CD4-positive, alpha-beta T cell treated with Interleukin-17A for 4 hours (primary cell): ENCODE results near the gene CASR.

Experiments
- DNase-seq: peaks from one replicate; pipeline ENCODE4 v3.0.0-alpha.2; 2020; ENCODE audit warnings: mixed read lengths

CASR gene

DNA sequence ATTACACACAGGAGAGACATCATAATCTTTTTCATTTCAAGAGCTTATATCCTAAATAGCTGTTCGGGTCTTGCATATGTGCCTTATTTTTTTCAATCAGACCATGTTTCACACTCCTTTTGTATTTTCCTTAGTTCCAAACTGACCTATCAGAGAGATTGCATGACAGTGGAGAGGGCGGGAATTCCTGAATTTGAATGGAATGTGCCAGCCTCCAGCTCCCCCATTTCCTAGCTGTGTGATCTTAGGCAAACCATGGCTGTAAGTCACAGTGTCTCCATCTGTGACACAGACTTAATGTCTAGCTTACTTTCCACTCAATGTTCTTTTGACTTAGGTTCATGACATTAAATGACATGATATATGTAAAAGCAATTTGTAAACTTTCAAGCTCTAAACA is 79.6 kb downstream of the CASR start:
- no peak for DNase-seq

DNA sequence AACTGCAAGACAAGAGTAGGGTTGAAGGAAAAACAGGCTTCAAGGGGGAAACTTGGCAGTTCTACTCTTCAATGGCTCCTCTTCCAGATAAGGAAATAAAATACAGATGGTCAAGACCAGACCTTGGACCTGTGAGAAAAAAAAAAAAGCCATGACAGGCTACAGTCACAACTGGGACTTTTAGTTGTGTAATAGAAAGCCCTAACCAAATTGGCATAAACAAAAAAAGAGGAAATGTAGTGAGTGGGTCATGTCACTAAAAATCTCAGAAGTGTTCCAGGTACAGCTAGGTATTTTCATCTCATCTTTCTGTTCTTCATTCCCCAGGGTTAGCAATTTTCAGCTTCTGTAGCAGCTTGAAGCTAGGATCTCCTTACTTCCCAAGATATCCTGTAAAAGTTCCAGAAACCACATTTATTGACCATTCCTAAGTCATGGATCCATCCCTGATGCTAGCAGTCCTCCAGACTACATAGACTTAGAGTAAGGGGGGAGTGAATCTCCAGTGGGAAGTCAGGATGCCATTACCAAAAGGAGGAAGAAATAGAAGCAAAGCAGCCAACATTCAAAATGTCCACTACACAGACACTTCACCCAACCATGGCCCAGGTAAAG is 80.6 kb downstream of the CASR start:
- no peak for DNase-seq

DNA sequence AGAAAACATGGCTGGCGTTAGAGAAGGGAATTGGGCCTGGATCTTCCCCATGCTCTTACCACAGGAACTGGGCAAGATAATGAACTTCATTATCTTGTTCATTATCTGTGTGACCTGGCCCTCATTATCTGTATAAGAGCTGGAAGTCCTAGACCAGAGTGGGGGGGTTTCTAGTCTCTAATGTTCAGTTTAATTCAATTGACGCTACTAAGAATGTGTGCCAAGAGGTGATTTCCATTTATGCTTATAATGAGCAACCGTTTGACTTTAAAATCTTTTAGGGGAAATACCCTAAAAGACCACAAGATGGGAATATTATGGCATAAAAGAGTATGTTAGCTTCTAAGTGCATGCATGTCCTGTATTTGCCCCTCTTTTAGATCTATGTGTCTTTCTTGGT is 82.5 kb downstream of the CASR start:
- DNase-seq: no peak

DNA sequence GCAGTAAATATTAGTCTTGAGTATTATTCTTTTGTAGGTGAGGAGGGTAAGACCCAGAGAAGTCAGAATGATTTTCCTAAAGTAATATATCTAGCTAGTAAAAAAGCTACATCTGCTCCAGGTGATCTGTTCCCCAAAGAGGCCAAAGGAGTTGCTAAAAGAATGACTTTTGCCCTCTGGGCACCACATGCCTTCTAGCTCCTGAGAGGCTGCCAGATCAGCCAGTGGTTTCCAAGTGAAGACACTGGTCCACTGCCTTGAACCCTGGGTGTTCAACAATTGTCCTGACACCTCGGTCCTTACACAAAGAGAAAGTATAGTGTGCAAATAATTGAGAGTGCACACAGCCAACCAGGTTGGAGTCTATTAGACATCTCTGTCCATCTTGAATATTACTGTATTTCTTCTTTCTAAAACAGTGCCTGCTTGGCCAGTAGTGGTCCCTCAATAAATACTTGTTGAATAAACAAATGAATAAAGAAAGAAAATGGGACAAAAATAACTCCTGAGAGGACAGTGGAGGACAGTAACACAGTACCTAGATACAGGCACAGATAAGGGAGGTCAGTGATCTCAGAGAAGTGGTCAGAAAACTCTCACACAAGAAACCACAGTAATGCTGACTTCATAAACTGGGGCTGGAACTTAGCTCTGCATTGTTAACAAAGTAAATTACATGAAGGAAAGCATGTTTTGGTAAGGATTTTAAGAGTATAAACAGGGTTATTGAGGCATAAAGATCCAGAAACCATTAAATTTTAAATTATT is 85.0 kb downstream of the CASR start:
- DNase-seq: no peak

DNA sequence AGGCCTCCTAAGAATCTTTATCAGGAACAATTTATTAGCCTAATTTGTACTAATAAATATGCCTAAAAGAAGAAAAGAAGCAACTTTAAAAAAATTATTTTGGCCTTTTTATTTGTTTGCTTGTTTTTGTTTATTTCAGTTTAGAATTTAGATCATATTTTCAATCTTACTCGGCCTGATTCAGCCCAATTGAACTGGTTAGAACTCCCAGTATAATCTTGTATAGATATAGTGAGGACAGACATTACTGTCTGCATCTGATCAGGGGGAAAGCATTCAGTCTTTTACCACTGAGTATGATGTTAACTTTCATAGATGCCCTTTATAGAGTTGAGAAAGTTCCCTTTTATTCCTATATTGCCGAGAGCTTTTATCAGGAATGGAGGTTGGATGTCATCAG is 85.6 kb downstream of the CASR start:
- no peak for DNase-seq

DNA sequence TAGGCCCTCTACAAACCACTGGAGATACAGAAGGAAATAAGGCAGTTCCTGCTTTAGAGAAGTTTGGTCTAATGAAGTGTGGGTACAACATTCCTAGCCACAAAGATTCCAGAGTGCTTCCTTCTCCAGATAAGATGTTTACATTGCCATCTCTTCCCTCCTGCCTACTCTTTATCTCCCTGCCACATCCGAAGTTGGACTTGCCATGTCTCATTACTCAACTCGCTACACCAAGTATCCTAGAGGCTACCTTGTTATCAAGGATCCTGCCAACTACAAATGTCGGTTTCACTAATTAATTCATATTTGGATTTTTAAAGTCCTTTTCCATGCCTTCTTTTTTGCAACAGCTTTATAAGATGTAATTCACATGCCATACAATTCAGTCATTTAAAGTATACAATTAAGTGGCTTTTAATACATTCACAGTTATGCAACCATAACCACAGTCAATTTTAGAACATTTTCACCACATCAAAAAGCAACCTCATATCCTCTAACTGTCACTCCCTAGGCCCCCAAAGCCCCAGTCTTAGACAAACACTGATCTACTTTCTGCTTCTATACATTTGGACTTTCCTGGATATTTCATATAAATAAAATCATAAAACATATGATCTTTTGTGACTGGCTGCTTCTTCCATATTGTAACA is 87.9 kb downstream of the CASR start:
- DNase-seq: no peak

DNA sequence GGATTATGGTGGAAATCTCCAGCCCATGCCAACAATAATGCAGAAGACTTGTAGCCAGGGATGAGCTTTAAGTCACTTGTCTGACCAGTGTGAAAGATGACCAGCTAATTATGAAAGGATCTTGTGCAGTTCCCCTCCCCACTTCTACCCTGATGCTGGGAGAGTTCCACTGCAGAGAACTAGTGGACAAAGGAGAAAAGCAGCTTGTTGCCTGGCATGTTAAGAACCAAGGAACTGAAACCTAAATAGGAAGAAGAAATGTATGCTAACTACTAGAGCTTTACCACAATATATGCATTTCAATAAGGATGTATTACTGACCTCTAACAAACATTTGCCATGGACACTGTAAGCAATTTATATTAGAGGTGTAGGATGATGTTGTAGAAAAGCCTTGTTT is 89.4 kb downstream of the CASR start:
- DNase-seq: no peak

DNA sequence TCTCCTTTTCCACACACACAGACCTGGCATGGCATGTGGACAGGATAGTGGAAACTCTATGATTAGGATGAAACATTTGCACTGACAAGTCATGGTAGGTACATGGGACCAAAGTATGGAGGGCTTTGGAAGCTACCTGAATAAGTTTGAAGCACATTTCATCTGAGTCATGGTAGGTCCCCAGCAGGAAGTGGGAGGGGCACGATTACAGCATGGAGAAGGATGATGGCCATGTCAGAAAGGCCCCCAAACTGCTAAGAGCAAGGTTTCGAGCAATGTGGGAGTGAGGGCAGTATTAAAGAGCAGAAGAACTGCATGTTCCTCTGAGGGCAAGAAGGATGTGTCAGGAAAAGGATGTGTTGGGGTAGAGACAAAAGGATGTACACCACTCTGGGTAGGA is 90.0 kb downstream of the CASR start:
- DNase-seq: peak; percentile 9

DNA sequence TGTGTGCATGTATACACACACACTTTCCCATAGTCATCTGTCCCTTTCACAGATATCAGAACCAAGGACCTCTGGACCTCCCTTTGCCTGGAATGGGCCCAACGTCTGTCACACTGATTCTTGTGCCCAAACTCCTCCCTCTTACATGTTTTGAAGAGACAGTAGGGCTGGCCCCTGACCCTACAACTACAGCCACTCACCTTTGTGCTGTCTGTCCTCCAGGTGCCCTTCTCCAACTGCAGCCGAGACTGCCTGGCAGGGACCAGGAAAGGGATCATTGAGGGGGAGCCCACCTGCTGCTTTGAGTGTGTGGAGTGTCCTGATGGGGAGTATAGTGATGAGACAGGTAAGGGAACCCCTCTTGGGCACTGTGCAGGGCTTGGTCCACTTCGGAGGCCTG is 98.4 kb downstream of the CASR start:
- DNase-seq: no peak

DNA sequence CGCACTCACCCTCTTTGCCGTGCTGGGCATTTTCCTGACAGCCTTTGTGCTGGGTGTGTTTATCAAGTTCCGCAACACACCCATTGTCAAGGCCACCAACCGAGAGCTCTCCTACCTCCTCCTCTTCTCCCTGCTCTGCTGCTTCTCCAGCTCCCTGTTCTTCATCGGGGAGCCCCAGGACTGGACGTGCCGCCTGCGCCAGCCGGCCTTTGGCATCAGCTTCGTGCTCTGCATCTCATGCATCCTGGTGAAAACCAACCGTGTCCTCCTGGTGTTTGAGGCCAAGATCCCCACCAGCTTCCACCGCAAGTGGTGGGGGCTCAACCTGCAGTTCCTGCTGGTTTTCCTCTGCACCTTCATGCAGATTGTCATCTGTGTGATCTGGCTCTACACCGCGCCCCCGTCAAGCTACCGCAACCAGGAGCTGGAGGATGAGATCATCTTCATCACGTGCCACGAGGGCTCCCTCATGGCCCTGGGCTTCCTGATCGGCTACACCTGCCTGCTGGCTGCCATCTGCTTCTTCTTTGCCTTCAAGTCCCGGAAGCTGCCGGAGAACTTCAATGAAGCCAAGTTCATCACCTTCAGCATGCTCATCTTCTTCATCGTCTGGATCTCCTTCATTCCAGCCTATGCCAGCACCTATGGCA is 100.5 kb downstream of the CASR start:
- no peak for DNase-seq

DNA sequence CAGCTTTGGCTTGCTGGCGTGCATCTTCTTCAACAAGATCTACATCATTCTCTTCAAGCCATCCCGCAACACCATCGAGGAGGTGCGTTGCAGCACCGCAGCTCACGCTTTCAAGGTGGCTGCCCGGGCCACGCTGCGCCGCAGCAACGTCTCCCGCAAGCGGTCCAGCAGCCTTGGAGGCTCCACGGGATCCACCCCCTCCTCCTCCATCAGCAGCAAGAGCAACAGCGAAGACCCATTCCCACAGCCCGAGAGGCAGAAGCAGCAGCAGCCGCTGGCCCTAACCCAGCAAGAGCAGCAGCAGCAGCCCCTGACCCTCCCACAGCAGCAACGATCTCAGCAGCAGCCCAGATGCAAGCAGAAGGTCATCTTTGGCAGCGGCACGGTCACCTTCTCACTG is 101.0 kb downstream of the CASR start:
- DNase-seq: no peak

DNA sequence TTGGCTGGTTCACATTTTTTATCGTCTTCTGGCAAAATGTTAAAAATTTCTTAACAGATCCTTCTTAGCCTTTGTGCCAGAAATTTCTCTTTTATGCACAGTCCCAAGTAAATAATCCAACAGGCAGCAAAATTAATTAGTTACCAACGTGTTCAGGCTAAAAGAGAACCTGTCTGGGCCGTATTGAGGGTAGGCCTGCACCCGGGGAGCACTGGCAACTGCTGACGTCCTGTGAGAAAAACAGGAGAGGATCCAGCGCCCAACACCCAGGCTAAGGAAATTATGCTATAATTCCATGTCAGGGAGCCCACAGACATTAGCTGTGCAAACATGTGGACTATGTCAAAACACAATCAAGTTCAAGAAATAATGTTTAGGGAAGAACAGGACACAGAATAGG is 110.9 kb downstream of the CASR start:
- no peak for DNase-seq

DNA sequence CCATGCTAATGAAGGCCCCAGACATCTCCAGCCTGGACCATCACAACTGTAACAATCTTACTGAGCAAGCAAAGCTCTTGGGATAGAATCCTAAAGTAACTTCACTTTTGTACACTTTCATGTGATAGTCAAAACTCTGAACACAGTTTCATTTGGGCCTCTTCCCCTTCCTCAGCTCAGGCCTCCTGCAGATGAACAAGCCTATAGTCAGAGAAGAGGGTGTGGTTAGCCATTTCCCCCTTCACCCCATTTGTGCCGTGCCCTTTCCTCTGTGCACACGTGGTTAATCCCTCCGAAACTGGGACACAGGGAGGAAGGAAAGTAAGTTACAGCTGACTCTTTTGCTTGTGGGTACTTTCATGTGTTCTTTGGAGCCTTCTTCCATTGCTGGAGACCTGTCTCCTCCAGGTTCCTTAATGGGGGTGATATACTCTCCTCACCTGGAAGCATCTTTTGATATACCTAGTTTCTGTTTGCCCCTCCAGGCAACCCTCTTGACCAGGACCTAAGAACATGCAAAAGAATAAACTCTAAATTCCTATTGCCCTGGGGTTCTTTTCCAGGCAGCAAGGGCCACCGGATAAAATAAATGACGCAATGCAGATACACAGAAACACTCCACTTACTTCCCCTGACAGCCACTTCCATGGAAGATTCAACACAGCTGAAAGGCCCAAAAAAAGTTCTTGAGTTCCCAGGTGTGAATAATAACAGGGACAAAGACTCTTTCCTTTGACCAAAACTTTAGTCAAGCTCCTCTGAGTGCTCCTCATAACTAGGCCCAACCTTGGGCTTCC is 112.0 kb downstream of the CASR start:
- peak; percentile 5 for DNase-seq

DNA sequence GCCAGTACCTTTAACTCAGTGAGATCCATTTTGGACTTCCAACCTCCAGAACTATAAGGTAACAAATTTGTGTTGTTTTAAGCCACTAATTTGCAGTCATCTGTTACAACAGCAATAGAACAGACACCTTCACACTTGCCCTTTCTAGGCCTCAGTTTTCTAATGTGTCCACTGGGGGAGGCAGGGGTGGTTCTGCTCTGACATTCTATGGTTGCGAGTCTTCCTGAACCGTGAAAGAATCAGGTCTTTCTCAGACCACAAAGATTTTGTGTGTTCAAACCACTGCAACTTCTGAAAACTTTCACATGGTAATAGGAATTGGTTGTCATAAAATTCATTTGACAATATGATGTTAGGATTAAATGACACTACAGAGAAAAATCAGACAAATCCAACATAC is 114.8 kb downstream of the CASR start:
- no peak for DNase-seq

DNA sequence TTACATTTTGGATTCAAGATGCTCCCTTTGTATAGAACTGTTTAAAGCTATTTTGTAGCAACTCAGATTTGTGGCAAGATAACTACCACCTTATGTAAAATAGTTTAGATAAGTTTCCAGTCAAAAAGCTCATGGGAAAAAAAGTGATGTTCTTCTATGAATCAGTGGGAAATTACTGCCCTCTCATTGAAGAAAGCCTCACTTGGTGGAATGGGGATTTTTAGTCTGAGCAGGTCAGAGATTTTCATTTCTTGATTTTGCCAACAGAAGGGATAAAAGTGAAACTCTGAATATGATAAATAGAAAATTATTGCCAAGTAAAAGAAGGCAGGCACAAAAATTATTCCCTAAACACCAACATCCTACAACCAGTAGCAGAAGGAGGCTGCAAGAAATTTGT is 115.7 kb downstream of the CASR start:
- no peak for DNase-seq

DNA sequence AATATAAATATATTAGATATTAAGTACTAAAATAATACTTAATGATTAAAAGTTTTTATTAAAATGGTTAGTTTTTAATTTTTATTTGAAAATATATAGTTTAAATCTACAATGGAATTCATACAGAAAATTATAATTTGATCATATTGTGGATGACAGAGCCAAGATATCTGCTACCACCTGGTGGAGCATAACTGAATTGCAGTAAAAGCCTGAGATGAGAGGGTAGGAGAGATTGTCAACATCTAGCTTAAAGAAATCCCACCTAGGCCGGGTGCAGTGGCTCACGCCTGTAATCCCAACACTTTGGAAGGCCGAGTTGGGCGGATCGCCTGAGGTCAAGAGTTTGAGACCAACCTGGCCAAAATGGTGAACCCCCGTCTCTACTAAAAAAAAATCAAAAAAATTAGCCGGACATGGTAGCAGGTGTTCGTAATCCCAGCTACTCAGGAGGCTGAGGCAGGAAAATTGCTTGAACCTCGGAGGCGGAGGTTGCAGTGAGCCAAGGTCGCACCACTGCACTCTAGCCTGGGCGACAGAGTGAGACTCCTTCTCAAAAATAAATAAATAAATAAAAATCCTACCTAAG is 116.5 kb downstream of the CASR start:
- peak; percentile 43 for DNase-seq

DNA sequence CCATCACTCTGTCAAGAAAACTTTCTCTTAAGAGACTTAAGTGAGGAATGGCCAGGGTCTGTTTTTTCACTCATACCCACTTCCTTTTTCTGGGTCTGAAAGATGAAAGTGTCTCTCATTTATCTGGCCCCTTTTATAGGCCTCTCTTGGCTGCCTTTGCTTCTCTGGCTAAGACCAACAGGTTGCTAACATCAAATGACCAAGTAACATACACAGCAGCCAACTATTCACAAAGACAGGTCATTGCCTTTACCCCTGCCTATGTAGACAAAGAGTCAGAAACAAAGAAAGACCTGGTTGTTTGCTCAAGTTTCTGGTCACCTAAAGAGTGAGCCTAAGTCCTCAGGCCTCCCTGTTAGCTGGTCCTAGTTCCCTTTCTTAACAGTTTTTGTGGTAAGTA is 117.6 kb downstream of the CASR start:
- no peak for DNase-seq

DNA sequence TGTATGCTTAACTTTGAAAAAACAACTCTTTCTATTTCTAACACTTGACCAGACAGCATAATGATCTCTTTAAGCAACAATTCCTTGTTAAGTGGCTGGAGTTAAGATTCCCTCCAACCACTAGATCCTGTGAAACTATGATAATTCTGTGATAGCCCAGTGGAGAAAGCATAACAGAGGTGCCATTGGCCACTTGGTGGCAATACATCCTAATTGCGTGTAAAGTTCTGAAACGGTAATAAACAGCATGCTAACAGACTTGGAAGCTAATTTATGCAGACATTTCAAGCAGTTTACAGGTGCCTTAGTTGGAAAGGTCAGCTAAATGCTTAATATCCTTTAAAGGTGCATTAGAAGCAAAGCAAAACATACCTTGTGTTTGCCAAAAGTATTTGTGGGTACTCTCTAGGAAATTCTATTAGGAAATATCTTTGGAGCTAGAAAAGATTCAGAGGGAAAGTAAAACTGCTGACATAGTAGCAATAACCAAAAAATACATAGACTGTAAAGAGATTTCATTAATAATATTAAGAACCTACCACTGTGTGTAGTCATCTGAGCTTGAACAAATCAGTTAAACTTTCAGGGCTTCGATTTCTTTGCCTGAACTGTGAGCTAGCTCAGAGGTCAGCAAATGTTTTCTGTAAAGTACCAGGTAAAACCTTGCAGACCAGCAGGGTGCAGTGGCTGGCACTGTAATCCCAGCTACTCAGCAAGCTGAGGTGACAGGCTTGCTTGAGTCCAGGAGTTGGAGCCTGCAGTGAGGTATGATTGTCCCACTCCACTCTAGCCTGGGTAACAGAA is 122.6 kb downstream of the CASR start:
- no peak for DNase-seq

DNA sequence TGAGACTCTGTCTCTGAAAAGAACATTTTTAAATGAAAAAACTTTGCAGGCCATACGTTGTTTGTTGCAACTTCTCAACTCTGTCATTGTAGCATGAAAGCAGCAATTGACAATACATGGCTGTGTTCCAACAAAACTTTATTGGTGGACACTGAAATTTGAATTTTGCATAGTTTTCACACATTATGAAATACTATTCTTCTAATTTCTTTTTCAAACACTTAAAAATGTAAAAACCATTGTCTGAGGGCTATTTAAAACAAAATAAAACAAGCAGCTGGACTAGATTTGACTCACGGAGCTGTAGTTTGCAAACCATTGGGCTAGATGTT is 123.1 kb downstream of the CASR start:
- no peak for DNase-seq

DNA sequence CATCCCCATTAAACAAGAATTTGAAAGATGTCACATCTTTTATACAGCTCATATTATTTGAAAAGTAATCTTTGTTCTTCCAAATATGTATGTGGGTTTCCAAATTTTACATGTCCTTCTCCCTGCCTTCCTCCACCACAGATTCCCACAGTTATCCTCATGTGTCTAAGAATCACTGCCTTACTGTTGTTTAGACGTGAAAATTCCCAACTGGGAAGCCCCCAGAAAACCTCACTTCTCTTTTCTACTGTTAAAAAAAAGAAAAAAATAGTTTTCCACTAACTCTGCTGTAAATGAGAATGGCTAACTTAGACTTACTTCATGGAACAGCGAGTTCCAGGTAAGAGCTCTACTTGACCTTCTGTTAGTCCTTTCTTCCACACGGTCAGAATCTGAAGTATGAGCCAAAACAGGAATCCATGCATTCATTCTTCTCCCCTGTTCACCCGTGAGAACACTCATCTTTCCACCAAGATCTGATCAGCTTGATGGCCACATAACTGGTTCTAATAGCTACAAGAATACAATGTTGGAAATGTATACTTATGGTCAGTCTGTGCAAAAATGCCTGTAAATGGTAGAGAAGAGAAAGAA is 123.7 kb downstream of the CASR start:
- DNase-seq: no peak

DNA sequence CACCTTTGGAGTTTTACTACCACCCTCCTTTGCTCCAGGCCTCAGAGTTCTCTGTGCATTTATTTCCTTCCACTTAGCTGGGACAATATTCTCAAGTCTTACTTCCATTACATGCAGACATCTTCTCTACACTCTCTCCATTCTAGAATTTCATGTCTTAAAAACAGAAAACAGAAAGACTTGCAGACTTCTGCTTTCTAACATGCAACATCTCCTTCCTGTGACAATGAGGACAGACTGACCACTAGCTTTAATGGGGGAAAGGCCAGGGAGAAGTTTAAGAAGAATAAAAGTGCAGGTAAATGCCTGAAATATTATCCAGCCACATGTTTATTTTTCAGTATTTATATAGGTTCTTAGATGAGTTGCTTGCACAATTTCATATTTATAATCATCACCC is 124.5 kb downstream of the CASR start:
- DNase-seq: no peak

DNA sequence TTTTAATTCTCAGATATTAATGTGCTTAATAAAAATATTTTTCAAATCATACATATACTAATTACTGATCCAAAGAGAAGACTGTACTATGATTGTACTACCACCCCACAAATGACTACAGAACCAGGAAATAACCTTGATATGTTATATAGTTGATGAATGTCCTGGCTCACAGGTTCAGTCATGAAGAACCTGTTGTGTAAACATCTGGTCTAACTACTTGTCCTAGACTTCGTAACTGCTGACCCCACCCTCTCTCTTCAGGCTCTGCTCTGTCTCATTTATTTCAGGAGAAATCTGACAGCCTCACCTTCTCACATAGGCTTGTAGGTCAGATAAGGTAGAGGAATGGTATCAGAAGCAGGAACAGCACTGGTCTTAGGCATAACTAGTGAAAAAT is 126.9 kb downstream of the CASR start:
- no peak for DNase-seq
